ENCODE data around the gene CFAP119. TPM values are rescaled to one million over a fixed set of nuclear protein-coding genes. Genes with fewer than 3 reads are reported as not detected.

The CFAP119 gene
- total RNA-seq, 2 experiments from 2014 or later, result 3.1 to 4.1 TPM

GRCh38 chr16:30786936-30787612, 25.2 kb upstream of the CFAP119 start, which contains the start of gene ZNF629:
ZNF629 (minus strand) TSS chr16:30787205; CDS start chr16:30784482, 2,723 bp downstream.
- DNase-seq, result no peak
- Mint-ChIP-seq H3K4me3 (peak within 1 kb of the TSS; percentile 69), H3K9me3 (no peaks in the 10 kb centered on the region), H3K4me1 (peaks cover 10% of the 10 kb centered on the region), H3K27ac (no peak within 1 kb of the TSS), H3K36me3 (ENCODE audit: low read depth) (no peaks in the 10 kb centered on the region), H3K27me3 (peaks cover 29% of the 10 kb centered on the region)
- ChIA-PET POLR2A (no interaction called here), CTCF (no interaction called here)

- Mint-ChIP-seq H3K27ac (no peak overlapping the region), H3K36me3 (ENCODE audit: low read depth) (no peaks in the 10 kb centered on the region), H3K27me3 (peaks cover 29% of the 10 kb centered on the region), H3K4me1 (peaks cover 10% of the 10 kb centered on the region), H3K9me3 (no peaks in the 10 kb centered on the region), H3K4me3 (peak overlapping the region; percentile 39)
- ChIA-PET POLR2A (interaction anchor here (0.7 to 2.9 kb wide), 2 partner anchors 10 to 11 kb away, joined by 3 to 8 read pairs; no protein-coding TSS in a partner anchor), CTCF (interaction anchor here (1.3 kb wide), 1 partner anchor 116 kb away, joined by 5 read pairs; no protein-coding TSS in a partner anchor)
- no peak for DNase-seq
Observed at GRCh38 chr16:30786115-30786935, 24.5 kb upstream of the CFAP119 start.

GRCh38 chr16:30785126-30786106, 23.6 kb upstream of the CFAP119 start:
- Mint-ChIP-seq H3K9me3 (no peaks in the 10 kb centered on the region), H3K27me3 (peaks cover 29% of the 10 kb centered on the region), H3K4me1 (peaks cover 10% of the 10 kb centered on the region), H3K36me3 (ENCODE audit: low read depth) (no peaks in the 10 kb centered on the region), H3K4me3 (peak overlapping the region; percentile 13), H3K27ac (no peak overlapping the region)
- POLR2A ChIA-PET, result interaction anchor here (0.7 to 2.9 kb wide), 2 partner anchors 9 to 10 kb away, joined by 3 to 8 read pairs; no protein-coding TSS in a partner anchor
- no peak for DNase-seq
- CTCF ChIA-PET, result interaction anchor here (0.5 to 1.3 kb wide), 2 partner anchors 117 to 652 kb away, joined by 4 to 5 read pairs; no protein-coding TSS in a partner anchor

GRCh38 chr16:30784215-30784614, 22.4 kb upstream of the CFAP119 start:
- ChIA-PET CTCF (no interaction called here), POLR2A (interaction anchor here (2.9 kb wide), 1 partner anchor 9 kb away, joined by 8 read pairs; no protein-coding TSS in a partner anchor)
- no peak for DNase-seq
- no peaks in the 10 kb centered on the region for H3K9me3 Mint-ChIP-seq
- no peak overlapping the region for H3K27ac Mint-ChIP-seq
- peaks cover 29% of the 10 kb centered on the region for H3K27me3 Mint-ChIP-seq
- H3K36me3 Mint-ChIP-seq (ENCODE audit: low read depth), result no peaks in the 10 kb centered on the region
- H3K4me3 Mint-ChIP-seq, result no peak overlapping the region
- peaks cover 10% of the 10 kb centered on the region for H3K4me1 Mint-ChIP-seq

- H3K27me3 Mint-ChIP-seq, result peaks cover 29% of the 10 kb centered on the region
- H3K27ac Mint-ChIP-seq, result no peak overlapping the region
- H3K4me1 Mint-ChIP-seq, result peaks cover 10% of the 10 kb centered on the region
- no peaks in the 10 kb centered on the region for H3K36me3 Mint-ChIP-seq (ENCODE audit: low read depth)
- ChIA-PET POLR2A (interaction anchor here (1.1 to 2.9 kb wide), 2 partner anchors 8 to 93 kb away, joined by 3 to 8 read pairs; no protein-coding TSS in a partner anchor), CTCF (no interaction called here)
- H3K4me3 Mint-ChIP-seq, result no peak overlapping the region
- no peaks in the 10 kb centered on the region for H3K9me3 Mint-ChIP-seq
- no peak for DNase-seq
Observed at GRCh38 chr16:30783280-30784109, 21.6 kb upstream of the CFAP119 start.

GRCh38 chr16:30782486-30783279, 20.8 kb upstream of the CFAP119 start:
- POLR2A ChIA-PET, result interaction anchor here (1.1 kb wide), 1 partner anchor 93 kb away, joined by 3 read pairs; no protein-coding TSS in a partner anchor

GRCh38 chr16:30780549-30780948, 18.7 kb upstream of the CFAP119 start:
- Mint-ChIP-seq H3K4me1 (peaks cover 13% of the 10 kb centered on the region), H3K27ac (no peak overlapping the region), H3K27me3 (peaks cover 10% of the 10 kb centered on the region), H3K9me3 (no peaks in the 10 kb centered on the region), H3K4me3 (no peak overlapping the region), H3K36me3 (ENCODE audit: low read depth) (no peaks in the 10 kb centered on the region)
- DNase-seq, result no peak
- CTCF ChIA-PET, result interaction anchor here (1.5 kb wide), 1 partner anchor 33 kb away, joined by 3 read pairs; no protein-coding TSS in a partner anchor
- POLR2A ChIA-PET, result no interaction called here

More at GRCh38 chr16:30782486-30783279, 20.8 kb upstream of the CFAP119 start:
- no peak overlapping the region for H3K4me3 Mint-ChIP-seq
- H3K9me3 Mint-ChIP-seq, result no peaks in the 10 kb centered on the region
- peaks cover 25% of the 10 kb centered on the region for H3K27me3 Mint-ChIP-seq
- CTCF ChIA-PET, result interaction anchor here (0.5 kb wide), 1 partner anchor 126 kb away, joined by 3 read pairs; no protein-coding TSS in a partner anchor
- no peaks in the 10 kb centered on the region for H3K36me3 Mint-ChIP-seq (ENCODE audit: low read depth)
- no peak for DNase-seq
- peaks cover 10% of the 10 kb centered on the region for H3K4me1 Mint-ChIP-seq
- no peak overlapping the region for H3K27ac Mint-ChIP-seq

GRCh38 chr16:30780021-30780420, 18.2 kb upstream of the CFAP119 start:
- no peak for DNase-seq
- no peaks in the 10 kb centered on the region for H3K9me3 Mint-ChIP-seq
- ChIA-PET POLR2A (no interaction called here), CTCF (interaction anchor here (1.5 kb wide), 1 partner anchor 34 kb away, joined by 3 read pairs; no protein-coding TSS in a partner anchor)
- no peaks in the 10 kb centered on the region for H3K36me3 Mint-ChIP-seq (ENCODE audit: low read depth)
- H3K4me1 Mint-ChIP-seq, result peaks cover 15% of the 10 kb centered on the region
- no peak overlapping the region for H3K27ac Mint-ChIP-seq
- H3K4me3 Mint-ChIP-seq, result no peak overlapping the region
- peaks cover 5% of the 10 kb centered on the region for H3K27me3 Mint-ChIP-seq

GRCh38 chr16:30779596-30779995, 17.7 kb upstream of the CFAP119 start:
- POLR2A ChIA-PET, result no interaction called here
- Mint-ChIP-seq H3K4me3 (no peak overlapping the region), H3K9me3 (no peaks in the 10 kb centered on the region), H3K4me1 (peaks cover 19% of the 10 kb centered on the region), H3K27ac (no peak overlapping the region), H3K27me3 (peaks cover 2% of the 10 kb centered on the region), H3K36me3 (ENCODE audit: low read depth) (peaks cover 4% of the 10 kb centered on the region)
- no peak for DNase-seq
- CTCF ChIA-PET, result interaction anchor here (1.5 kb wide), 1 partner anchor 34 kb away, joined by 3 read pairs; no protein-coding TSS in a partner anchor

- DNase-seq, result no peak
- Mint-ChIP-seq H3K27me3 (no peaks in the 10 kb centered on the region), H3K27ac (no peak overlapping the region), H3K4me3 (no peak overlapping the region), H3K9me3 (no peaks in the 10 kb centered on the region), H3K4me1 (peaks cover 21% of the 10 kb centered on the region), H3K36me3 (ENCODE audit: low read depth) (peaks cover 9% of the 10 kb centered on the region)
- CTCF ChIA-PET, result no interaction called here
- POLR2A ChIA-PET, result interaction anchor here (0.7 to 1.2 kb wide), 4 partner anchors 10 to 120 kb away, joined by 3 read pairs; partner anchors contain the start of gene FBRS
Observed at GRCh38 chr16:30778549-30779244, 16.8 kb upstream of the CFAP119 start.
